ENCODE measurements around the gene DHRS11.

The DHRS11 gene

DNA sequence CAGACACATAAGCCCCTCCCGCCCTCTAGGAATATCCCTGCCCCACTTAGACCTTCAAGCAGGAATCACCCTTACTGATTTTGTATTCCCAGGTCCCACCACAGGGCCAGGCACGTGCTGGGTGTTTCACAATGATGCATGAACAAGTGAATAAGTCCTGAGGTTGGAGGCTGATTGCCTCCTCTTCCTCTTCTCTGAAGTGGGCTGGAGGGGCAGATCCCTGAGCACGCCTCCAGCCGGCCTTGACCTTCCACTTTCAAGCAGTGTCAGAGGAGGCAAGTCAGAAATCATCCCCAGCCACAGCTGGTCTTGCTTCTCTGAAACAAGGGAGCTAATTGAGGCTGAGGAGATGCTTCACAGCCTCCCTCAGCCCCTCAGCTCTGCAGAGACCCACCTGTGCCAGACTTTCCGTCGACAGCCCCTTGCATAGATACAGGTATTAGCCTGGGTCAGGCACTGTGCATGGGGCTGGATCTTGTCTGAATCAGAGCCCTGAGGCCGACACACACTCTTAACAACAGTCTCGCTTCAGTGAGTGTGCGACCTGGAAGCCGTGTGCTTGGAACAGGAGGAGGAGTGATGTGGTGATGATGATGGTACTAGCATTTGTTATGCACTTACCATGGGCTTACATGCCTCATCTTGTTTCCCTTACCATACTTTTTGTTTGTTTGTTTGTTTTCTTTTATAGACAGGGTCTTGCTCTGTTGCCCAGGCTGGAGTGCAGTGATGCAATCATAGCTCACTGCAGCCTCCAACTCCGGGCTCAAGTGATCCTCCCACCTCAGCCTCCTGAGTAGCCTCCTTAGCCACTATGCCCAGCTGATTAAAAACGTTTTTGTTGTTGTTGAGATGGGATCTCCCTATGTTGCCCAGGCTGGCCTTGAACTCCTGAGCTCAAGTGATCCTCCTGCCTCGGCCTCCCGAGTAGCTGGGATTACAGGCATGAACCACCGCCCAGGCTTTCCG, 24.7 kb downstream of the DHRS11 start:
- no peak for DNase-seq

DNA sequence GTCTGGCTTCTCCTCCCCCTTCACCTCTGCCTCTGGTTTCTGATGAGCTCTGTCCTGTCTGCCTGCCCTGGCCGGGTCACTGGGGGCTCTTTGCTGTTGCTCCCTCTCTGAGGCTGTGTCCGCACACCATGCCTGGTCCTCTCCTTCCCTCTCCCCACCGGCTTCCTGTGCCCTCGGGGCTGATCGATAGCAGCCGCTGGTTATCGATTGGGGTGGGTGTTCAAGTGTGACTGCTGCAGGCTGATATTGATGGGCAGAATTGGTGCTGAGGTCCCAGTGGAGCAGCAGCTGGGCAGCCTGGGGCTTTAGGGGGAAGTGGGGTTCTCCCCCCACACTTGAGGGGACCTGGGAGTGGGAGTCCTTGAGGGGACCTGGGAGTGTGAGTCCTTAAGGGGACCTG, 26.1 kb downstream of the DHRS11 start:
- no peak for DNase-seq

DNA sequence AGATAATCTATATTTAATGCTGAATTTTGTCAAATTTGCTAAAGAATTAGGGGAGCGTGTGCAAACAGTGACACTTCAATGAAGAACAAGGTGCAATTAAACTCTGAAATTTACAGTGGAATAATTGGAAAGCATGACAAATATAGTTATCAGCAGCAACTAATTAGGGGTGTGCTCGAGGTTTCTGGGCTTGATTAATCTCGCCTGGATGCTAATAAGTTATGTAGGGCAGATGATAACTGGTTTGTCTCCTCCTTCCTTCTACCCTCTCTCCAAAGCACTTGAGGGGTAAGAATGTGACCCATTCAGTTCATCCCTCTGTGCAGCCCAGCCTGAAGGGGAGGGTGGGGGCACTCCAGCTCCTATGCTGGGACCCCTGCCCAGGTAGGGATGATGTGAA, 31.6 kb downstream of the DHRS11 start:
- no peak for DNase-seq

DNA sequence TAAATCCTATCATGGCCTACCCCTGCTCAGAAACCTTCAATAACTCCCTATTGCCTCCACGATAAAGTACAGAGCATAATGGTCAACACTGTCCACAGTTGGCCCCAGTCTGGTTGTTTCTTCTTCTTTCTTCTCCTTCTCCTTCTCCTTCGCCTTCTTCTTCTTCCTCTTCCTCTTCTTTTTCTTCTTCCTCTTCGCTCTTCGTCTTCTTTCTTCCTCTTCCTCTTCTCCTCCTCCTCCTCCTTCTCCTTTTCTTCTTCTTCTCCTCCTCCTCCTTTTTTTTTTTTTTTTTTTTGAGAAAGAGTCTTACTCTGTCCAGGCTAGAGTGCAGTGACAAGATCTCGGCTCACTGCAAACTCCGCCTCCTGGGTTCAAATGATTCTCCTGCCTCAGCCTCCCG, 33.5 kb downstream of the DHRS11 start:
- DNase-seq, result no peak

DNA sequence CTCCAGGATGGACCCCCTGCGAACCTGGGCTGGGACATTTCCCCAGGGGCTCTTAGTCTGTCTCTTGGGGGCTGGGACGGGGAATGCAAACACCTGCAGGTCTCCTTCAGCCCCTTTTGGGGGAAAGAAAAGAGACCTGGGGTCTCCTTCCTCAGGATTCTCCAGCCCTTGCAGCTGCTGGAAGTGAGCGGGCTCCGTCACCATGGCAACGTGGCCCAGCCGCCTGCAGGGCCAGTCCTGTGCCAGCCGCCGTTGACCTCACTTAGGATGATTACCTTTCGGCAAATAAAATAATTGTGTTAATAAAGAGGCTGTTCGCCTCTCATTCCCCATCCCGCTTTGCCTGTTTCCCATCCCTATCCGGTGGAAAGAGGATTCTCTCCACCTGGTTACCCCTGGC, 35.4 kb downstream of the DHRS11 start:
- DNase-seq, result no peak

DNA sequence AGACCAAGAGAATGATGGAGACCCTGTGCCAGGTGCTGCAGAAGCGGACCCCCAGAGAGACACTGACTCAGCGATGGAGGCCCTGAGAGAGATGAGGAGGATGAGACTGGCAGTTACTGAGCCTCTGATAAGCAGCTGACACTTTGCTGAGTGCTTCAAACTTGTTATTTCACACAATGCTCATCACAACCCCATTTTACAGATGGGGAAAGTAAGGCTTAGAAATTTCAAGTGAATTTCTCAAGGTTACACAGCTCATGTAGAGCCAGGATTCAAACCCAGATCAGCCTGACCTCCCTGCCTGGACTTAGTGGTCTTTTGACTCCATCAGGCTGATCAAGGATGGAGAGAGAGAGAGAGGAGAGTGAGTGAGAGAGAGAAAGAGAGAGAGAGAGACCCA, 36.9 kb downstream of the DHRS11 start:
- DNase-seq, result no peak

DNA sequence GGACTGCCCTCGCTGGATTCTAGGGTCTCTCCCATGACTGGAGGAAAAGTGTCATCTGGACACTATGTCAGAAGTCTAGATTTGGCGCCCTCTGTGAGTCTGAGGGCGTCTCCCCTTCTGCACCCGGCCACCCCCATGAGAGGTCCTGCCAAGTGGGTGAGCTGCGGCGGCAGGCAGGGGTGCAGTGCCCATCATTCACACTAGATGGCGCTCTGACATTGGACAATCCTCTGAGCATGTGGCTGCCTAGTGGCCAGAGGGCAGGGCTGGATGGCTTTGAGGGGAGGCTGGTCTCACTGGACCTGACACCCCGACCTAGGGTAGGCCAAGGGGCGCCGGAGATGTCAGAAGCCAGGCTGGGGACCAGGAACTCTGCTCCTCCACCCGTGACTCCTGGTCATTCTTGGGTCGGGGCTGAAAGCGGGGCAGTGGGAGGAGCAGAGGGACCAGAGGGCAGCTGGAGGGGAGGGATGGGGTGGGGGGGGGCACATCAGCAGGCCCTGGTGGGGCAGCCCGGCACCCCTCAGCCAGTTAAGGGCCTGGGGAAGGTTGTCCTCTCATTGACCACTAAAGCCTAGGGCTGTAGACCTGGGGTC, 37.7 kb downstream of the DHRS11 start:
- peak; percentile 93 for DNase-seq

DNA sequence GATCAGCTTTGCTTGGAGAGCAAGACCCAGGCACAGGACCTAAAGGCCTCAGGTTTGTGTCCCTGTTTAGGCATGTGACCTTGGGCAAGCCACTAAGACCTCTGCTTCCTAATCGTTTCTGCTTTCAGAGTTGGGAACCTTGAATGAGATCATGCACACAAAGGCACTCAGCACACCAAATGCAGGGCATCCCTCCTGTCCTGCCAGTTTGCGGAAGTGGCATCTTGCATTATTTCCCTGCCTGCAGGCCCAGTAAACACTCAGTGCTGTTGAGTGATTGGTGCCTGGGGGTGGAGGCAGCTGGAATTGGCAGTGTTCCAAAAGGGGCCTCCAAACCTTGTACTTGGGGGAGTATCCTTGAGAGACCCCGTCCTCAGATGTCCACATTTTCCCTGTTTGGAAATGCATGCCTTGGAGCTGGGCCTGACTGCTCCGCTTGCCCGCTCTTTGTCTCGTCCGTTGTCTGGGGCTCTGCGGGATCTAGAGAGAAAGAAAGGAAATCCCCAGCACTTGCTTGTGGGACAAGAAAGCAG, 38.4 kb downstream of the DHRS11 start:
- DNase-seq, result no peak

DNA sequence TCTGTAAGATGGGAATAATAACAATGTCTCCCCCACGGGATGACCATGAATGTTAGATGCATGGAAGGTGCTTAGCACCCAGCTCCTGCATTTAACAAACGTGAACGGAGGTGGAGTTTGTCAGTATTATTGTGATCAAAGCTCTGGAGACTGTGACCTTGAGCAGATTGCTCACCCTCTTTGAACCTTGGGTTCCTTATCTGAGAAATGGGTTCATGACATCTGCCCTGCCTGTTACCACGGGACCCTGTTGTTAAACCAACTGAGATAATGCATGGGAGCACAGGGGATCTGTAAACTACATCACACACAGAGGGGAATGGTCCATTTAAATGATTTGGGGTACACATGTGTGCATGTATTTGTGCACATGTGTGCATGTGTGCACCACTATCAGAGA, 39.3 kb downstream of the DHRS11 start:
- no peak for DNase-seq

DNA sequence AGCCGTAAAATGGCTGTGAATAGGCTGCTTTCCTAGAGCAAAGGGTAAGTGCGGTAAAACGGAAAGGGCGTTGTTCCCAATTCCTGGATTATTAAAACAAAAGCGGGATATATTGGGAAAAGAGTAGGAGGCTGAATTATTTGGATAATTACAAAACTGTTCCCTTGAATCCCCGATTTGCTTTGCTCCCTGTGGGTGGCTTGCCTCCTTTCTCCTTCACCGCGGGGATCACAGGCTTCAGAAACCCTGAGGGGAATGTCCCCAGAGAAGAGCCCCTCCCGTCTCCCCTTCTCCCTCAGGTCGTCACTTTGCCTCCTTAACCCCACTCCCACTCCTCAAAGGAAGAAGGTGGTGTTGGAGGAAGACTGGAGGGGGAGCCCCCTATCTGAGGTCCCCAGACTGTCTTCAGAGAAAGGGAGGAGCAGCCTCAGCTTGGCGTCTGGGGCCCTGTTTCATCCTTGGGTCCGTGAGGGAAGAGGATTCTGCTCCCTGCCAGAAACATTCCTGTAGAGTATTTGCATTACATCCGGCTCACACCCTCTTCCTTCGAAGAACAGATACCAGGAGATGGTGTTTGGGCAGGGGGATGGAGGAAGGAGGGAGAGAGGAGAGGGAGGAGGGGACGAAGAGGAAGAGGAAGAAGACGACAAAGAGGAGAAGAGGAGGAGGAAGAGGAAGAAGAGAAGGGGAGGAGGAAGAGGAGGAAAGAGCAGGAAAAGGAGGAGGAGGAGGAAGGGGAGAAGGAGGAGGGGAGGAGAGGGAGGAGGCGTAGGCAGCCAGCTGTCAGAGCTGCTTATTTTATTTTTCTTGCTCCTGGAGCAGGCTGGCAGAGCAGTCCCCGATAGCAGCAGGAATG, 41.5 kb downstream of the DHRS11 start:
- no peak for DNase-seq

DNA sequence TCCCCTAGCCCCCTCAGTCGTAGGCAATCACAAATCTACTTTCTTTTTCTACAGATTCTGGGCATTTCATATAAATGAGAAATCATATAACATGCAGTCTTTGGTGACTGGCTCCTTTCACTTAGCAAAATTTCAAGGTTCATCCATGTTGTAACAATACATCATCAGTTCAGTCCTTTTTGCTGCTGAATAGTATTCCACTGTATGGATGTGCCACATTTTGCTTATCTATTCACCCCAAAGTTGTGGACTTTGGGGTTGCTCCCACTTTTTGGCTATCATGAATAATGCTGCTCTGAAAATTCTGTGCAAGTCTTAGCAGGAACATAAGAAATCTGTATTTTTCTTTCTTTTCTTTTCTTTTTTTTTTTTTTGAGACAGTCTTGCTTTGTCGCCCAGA, 48.7 kb downstream of the DHRS11 start:
- DNase-seq, result no peak

DNA sequence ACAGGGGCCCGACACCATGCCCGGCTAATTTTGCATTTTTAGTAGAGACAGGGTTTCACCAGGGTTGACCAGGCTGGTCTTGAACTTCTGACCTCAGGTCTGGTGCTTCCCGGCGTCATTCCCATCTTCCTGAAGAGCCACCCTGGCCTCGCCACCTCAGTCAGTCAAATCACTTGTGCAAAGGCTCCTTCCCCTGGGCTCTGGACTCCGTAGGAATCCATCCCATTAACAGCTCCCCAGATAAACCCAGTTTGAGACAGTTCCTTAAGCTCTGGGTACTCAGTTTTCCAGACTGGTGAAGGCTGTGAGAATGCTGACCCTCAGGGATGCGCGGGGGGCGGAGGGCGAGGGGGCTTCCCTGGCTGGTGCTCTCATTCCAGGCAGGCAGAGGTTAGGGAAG, 49.2 kb downstream of the DHRS11 start:
- DNase-seq, result no peak

DNA sequence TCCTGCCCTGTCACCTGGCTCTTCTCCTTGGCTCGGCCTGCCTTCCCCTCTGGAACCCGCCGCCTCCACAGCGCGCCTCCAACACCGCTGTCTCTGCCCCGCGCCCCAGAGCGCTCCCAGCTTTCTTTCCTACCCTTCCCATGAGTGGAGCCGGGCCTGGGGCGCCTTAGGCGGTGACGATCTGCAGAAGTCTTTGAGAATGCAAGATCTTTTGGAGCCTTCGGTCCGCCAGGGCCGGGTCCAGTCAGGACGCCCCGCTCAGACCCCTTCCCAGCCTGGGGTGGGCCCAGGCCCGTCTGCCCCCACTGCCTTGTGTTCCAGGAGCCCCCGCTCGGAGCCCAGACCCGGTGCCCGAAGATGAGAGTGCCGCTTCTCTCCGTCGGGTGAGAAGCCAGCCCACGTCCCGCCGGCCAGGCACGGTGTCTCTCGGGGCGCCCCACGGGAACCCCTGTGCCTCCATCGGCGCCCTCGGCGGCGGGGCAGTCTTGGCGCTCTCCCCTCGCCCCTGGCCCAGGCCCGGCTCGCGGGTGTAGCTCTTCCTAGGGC, 49.7 kb downstream of the DHRS11 start:
- DNase-seq, result no peak

DNA sequence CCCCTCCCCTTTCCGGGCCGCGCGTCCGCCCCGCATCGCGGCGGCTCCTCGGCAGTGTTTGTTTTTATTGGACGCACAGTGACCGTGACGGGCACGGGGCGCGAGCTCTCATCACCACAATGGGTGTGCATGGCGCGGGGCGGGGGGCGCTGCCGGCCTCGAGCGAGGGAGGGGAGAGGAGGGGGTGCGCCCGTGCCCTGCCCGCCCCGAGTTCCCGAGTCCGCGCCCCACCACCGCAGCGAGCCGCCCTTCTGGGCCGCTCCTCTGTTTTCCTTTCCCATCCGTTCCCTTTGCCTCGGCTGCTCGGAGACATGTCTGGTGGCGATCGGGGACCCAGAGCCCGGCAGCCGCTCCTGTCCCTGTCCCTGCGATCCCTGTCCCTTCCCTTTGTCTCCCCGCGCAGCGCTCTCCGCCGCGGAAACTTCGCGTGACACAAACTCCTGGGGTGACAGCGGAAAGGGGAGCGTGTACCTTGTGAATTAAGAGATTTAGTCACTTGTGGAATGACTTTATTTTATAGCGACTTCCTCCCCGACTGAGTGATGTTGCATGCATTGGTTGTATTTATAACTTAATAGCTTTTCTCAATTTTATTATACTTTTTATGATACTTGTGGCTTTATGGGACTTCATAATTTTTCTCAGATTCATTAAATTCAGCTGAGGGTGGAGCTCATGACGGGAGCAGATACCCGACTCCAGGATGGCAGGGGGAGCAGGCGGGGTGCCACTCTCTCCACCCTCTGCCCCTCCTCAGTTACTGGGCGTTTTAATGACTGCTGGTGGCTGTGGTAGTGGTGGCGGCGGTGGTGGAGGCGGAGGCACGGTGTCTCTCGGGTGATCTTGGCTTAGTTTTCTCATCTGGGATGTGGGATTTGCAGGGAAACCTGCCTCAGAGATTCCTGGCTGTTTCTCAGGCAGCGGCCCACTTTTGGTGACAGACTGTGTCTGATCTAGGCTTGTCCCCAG, 50.5 kb downstream of the DHRS11 start:
- DNase-seq, result no peak

DNA sequence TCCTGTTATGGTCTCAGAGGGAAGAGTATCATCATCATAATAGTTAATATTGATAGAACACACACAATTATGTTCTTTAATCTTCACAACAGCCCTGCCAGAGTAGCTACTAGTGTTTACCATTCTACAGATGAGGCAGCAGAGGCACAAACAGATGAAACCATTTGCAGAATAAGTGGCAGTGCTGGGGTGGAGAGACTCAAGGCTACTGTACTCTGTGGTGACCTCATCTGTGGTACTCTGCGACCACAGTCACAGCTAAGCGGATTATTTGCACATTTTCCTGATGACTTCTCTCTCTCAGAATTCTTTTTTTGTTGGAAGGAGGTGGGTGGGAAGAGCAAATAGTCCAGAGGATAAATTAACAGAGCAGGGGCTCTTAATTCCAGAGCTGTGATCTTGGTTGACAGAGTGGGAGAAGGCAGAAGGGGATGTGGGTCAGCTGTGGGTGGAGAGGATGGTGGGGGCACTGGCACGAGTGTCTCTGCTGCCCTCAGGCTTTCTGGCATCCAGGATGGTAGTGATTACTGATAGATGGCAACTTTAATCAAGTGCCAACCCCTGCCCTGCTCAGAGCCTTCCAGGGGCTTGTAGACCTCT, 51.5 kb downstream of the DHRS11 start:
- DNase-seq, result no peak

DNA sequence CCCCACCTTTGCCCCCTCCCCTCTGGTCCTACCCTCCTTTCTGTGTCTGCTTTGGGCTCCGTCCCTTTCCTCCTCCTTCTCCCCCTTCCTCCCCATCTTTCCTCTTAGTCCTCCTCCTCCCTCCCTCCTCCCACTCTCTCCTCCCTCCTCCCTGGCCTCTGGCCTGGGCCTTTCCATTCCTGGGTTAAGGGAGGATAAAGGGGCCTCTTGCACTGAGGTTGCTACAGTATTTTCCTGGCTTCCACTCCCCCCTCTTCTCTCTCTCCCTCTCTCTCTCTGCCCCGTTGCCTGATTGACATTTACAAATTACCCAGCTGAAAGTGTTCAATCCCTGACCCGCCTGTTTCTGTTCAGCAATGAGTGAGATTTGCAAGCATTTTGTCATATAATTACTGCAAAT, 53.7 kb downstream of the DHRS11 start:
- no peak for DNase-seq

DNA sequence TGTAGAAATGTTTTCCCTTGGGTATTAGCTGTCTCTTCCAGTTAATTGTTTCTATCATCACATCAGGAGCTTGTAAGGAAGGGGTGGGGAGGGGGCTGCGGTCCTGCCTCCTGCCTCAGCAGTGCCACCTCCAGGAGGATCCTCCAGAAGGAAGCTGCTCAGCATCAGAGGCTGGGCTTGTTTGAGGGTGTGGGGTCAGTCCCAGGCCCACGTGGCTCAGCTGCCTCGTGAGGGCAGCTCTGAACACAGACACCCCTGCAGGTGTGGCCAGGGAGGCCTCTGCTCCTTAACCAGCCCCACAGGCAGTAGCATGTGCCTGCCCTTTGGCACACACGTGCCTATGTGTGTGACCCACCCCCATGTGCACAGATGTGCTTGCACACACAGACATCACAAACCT, 56.0 kb downstream of the DHRS11 start:
- no peak for DNase-seq

DNA sequence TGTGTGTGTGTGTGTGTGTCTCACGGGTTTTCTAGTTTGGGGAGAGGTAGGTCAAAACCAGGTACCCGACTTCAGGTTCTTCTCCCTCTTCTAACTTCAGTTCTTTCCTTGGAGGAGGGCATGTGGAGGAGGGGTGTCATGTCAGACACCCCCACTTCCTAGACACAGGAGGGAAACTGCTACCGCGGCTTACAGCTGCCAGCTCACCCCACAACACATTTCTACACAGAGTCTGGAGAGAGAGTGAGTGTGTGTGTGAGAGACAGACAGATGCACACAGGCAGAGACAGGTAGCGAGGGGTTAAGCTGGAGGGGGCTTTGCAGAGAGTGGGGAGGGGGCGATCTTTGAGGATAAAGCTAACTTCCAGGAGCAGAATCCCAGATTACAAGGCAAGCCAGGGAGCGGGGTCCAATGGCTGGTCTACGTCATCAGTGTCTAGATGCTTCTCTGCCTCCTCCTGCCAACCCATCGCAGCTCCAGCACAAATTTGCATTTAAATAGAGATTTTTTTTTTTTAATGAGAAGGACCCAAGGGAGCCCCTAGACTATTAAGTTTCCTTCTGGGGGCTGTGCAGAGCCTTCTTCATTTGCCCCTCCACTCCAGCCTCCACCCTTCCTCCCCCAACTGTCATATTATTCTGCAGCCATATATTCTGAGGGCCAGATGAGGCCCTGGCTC, 58.6 kb downstream of the DHRS11 start:
- DNase-seq, result no peak
